ENCODE results near the gene SLC25A1.
A peak's percentile ranks its signal among the peaks of the same experiment; 100 is the strongest.
"Not testable (repeated sequence)": the region's sequence is repeated elsewhere in the genome, so short reads cannot be mapped to it uniquely, and the experiment has no call there.

SLC25A1 gene

DNA sequence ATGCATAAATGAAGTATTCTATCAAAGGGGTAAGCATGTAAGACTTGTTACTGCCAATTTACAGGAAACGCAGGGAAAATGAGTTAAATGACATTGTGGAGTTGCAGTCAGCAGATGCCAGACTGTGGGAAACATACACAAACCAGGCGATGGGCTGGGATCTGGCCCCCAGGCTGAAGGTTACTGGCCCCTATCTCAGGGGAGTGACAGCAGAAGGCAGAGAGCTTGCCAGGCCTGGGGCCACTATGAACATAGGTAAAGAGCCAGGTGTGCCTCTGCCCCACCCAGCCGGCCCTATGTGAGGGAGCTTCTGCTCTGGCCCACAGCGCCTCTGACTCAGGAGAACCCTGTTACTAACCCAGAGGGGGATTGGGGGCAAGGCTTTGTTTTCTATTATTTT lies 26.1 kb upstream of the SLC25A1 start:
- DNase-seq (ENCODE audit: low spot score), result no peak

DNA sequence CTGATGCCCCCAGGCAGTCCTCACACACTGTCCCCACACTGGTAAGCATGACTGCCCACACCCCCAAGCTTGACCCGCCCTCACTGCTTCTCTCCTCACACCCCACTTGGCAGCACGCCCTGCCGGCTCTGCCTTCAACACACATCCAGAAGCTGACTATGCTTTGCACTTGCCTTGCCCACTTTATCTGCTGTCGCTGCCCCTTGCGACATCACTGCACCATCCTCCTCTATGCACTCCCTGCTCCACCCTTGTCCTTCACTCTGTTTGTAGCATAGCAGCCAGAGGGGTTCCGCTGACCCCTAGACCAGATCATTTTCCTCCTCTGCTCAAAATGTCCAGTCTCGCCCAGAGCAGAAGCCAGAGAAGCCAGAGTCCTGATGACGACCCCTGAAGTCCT lies 25.3 kb upstream of the SLC25A1 start:
- no peak for DNase-seq (ENCODE audit: low spot score)

DNA sequence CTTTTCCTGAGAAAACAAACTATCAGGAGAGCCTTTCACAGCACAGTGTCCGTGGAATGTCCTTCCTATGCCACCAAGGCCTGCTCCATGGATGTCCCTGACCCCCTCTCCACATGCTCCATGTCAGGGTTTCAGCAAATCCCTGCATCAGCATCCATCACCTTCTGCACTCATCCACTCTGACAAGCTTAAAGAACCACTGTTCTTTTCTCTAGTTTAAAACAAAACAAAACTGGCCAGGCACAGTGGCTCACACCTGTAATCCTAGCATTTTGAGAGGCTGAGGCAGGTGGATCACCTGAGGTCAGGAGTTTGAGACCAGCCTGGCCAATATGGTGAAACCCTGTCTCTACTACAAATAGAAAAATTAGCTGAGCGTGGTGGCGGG lies 24.3 kb upstream of the SLC25A1 start:
- not testable (repeated sequence) for DNase-seq (ENCODE audit: low spot score)

DNA sequence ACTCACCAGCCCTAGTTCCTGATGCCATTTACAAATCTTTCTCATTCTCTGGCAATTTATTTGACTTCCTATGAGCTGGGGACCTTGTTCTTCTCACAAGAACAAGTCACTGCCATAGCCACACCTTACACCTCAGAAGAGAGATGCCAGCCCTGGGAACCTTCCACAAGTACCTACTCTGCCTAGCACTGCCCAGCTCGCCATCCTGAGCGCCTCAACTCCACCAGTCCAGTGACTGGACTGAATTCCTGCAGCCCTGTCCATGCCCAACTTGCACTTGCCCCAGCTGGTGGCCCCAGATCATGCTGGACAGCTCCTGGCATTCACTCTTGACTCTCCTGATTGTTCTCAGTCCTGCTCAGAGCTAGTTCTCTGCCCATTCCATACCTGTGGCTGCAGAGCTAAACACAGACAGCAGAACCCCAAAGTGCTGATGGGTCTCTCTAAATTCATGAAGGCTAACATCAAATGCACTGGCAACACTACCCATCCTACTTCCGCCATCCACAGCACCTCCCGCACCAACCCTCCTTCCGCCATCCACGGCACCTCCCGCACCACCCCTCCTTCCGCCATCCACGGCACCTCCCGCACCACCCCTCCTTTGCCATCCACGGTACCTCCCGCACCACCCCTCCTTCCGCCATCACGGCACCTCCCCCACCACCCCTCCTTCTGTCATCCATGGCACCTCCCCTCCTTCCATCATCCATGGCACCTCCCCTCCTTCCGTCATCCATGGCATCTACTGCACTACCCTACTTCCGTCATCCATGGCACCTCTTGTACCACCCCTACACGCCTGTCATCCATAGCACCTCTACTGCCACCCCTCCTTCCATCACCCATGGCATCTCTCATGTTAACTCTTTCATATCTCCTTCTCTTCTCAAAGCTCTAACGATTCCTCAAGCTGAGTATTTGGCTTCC lies 23.6 kb upstream of the SLC25A1 start:
- peak; percentile 50 for DNase-seq (ENCODE audit: low spot score)

DNA sequence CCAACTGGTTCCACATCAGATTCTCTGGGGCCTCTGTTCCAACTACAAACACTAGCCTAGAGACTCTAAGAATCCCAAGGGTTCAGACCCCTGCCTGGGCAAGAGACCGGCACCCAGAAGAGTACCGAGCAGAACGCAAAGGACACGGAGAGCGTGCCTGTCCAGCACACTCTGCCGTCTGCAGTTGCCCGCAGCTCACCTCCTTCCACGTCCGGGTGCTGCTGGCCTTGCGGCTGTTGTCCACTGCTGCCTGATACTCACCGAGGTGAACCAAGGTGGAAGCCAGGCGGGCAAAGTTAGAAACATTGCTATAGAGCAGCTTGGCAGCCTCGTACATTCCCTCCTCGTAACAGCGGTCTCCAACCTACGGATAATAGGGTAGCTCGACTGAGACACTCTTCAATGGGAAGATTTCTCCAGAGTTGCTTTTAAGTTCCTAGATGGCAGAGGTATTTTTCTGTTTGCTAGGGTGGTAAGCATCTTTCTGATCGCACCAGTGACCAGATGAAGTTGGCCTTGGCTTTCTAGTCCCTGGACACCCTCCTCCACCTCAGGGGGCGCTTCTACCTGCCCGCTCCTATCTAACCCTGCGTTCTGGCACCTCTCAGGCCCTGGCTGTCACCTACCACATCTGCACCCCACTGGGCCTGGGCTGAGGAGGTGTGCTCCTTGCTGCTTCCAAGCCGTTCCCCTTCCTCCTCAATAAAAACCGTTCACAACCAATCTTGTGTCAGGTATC lies 22.8 kb upstream of the SLC25A1 start:
- DNase-seq (ENCODE audit: low spot score), result no peak

DNA sequence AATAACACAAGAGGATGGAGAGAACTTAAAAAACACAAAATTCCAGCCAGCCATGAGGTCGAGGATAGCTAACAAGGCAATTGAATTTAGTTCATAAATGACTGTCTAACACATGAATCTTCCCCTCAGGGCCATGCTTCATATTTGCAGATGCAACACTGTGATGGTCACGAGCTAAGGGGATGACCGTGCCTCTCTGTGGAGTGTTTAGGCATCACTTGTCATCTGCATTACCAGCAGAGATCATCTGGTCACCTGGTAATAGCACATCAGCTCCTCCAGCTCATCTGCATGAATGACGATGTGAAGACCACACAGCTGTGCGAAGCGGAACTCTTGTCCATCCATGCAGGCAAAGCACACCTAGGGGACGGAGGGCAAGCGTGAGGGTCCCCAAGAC lies 20.9 kb upstream of the SLC25A1 start:
- no peak for DNase-seq (ENCODE audit: low spot score)

DNA sequence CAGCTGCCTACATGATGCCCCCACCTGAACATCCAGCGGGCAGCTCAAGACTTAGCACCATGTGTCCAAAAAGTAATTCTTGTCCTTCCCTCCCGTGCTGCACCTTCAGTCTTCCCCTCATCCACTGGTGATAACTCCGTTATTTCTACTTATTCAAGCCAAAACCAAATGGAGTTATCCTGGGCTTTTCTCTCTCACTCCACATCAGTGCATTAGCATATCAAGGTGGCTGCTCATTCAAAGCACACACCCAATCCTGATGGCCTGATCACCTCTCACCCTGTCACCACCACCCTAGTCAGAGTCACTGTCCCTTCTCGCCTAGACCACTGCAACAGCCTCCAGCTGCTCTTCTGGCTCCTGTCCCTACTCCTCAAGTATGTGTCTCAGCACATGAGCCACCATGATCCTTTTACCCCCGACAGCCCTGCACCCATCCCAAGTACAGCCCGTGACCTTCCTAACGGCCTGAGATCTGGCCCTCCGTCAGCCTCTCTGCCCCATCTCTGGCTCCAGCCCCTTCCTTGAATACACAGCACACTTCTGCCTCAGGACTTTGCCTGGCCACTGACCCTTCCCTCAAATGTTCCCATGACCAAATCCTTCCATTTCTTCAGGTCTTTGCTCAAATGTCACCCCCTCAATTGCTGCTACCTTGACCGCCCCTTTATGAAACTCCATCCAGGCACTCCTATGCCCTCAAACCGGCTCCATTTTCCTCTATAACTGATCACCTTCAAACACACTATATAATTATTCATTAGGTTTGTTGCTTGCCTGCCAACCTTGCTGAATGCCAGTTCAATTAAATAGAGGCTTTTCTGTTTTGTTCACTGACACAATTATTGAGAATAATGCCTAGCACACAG lies 19.7 kb upstream of the SLC25A1 start:
- DNase-seq (ENCODE audit: low spot score), result no peak

DNA sequence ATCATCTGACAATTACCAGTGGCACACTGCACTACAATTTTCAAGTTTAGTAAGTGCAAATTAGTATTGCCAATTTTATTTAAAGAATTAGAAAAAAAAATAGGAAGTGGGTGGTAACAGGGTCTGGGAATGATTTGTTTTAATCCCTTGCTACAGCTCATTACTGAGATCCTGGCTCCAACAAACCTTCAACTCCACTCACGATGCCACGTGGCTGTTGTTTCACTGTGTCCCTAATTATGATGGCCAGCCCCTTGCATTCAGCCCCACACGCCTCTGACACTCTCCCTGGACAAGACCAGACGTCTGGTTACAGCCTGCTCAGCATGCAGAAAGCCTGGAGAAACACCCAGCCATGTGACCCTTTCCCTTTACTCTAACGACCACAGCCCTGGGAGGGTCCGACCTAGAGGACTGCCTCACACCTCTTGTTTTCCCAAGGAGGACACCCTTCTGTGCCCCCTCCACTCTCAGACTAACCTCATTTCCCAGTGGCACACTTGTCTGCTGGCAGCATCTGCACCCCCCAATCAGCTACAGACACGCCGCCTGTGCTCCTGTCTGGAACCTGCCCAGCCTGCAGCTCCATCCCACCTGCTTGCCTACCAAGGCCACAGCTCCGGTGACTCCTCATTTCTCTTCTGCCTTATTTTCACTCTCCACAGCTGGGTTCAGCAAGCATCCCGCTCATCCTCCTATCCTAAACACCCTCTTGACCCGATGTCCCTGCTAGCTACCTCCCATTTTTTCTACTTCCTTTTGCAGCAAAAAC lies 18.5 kb upstream of the SLC25A1 start:
- DNase-seq (ENCODE audit: low spot score), result no peak

DNA sequence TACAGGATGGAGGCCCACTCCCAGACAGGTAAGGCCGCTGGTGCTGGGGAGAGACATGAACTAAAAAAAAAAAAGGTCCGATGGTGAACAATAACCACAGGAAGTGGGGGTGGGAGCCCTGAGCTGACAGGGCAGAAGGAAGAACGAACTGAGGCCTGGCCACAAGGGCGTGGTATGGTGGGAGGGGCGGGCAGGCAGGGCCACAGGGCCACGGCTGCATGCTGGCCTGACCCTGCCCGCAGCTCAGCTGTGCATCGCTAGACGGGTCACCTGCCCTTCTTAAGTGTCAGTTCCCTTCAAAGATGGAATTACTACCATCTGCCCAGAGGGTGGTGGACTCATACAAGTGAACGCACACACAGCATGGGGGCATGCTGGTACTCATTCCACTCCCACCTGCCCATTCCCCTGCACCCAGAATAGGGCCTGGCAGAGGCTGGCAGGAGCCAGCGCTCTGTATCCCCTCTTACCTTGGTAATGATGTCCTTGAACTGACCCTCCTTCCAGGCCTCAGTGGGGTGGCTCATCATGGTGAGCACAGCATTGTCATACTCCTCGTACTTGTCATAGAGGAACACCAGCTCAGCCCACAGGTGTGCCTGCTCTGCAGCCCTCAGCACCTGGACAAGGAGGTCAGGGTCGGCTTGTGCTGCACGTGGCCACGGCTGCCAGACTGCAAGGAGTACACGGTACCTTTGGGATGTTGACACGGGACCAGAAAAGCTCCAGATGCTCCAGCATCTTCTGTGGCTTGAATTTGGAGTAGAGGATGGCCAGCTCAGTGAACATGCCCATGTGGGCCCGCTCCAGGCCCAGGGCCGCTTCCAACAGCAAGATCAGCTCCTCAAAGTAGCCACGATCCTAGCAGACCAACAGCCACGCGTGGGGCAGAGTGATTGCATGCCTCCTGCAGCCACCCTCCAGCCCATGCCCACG lies 17.5 kb upstream of the SLC25A1 start:
- no peak for DNase-seq (ENCODE audit: low spot score)

DNA sequence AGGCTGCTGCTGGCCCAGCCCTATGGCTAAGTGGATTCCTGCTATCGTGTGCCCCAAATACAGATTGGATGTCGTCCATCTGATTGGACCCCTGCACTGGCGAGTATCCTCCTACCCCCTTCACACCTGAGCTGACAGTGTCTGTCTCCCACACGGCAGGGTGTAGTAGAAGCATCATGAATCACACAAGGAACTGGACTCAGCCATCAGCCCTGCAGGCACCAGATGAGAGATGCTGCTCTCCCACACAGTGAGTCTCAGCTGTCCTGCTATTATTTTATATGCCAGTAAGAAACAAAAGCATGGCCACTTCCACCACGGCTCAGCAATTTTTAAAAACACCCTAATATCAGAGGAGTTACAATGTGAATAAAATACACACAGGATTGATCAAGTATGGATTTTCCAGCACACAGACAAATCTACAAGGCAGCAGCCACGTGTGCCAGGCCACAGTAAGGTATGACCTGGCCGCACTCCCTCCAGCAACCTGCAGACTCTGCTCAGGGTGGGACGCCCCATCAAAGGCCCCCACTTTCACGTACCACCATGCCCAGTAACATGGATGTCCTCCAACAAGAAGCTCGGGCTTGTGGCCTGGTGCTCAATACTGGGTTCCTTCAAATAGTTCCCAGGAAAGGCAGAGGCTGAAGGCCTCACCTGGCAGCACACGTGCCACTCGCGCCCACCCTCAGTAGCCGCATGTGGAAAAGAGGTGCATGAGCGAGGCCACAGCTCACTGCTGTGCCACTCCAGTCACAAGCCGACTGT lies 16.4 kb upstream of the SLC25A1 start:
- DNase-seq (ENCODE audit: low spot score), result no peak

DNA sequence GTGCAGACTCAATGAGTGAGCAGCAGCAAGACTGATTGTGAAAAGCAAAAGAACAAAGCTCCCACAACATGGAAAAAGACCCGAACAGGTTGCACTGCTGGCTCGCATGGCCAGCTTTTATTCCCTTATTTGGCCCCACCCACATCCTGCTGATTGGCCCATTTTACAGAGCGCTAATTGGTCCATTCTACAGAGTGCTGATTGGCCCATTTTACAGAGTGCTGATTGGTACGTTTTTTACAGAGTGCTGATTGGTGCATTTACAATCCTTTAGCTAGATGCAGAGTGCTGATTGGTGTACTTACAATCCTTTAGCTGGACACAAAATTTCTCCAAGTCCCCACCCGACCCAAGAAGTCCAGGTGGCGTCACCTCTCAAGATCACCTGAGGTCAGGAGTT lies 15.3 kb upstream of the SLC25A1 start:
- DNase-seq (ENCODE audit: low spot score), result no peak

DNA sequence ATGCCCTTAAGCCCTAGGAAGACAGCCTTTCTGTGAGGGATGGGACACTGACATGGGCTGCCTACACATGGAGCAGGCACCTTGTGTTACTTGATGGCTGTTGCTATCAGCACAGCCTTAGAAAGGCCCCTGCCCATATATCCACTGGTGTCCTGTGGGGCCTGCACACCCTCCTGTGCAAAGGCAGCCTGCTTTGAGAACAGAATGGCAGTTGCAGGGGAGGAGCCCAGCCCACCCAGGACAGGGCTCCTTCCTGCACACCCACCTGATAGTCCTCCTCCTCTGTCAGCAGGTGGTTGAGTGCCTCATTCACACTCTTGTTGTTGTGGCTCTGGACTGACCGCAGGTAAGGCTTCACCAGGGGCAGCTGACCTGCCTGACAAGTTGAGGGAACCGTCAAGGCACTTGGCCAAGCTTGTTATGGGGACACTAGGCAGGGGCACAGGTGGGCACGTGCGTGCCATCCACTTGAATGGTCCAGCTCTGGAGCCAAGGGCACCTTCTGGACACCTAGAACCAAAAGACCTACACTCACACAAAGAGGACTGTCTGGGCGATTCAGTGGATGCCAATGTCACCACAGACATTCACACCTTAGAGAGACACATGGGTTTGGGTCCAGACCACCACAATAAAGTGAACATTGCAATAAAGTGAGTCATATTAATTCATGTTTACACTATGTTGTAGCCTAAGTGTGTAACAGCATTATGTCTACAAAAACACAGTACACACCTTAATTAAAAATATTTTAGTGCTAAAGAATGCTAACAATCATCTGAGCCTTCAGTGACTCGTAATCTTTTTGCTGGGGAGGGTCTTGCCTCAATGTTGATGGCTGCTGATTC lies 9.4 kb upstream of the SLC25A1 start:
- no peak for DNase-seq (ENCODE audit: low spot score)

DNA sequence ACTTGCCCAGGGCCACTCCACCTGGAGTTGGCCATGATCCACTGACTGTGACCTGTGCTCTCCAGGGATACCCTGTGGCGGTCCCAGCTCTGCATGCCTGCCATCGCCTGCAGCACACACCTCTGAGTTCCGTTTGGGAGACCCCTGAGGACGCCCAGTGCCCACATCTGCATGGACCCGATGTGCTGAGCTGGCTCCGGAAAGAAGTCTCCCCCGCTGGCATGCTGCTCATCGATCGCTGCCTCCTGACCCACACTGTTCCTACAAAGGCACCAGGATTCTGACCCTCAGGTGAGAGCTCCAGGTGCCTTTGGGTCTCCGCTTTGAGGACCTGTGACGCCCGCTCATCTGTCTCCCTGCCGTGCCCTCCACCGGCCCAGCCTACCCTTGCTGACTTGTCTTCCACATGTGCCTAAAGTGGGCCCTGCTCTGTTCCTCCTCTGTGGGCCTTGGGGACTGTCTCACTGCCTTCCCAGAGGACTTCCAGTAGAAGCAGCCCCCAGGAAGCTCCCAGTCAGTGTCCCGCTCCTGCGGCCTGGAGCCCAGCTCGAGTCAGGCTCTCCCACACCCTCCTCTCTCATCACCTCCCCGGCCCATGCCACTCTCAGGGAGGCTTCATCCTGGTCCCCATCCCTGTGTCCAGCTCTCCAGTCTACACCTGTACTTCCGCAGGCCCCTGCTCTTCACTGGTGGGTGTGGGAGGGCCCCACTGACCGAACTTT lies 5.9 kb upstream of the SLC25A1 start:
- DNase-seq (ENCODE audit: low spot score), result no peak

DNA sequence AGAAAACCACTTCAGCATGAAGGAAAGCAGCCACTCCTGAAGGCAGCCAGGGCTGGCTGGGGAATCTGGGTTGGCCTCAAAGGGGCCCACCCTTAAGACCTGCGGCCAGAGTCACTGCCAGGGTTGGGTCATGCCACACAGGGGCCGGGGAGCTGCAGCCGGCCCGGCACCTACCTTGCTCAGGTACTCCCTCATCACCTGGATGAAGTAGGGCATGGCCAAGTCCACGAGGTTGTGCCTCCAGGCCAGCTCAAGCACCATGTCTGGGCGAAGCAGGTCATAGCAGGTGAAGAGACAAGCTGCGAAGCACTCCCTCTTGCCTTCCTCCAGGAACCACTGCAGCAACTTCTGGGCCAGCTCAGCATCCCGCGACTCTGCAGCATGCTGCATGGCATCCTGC lies 4.7 kb upstream of the SLC25A1 start:
- DNase-seq (ENCODE audit: low spot score), result no peak

DNA sequence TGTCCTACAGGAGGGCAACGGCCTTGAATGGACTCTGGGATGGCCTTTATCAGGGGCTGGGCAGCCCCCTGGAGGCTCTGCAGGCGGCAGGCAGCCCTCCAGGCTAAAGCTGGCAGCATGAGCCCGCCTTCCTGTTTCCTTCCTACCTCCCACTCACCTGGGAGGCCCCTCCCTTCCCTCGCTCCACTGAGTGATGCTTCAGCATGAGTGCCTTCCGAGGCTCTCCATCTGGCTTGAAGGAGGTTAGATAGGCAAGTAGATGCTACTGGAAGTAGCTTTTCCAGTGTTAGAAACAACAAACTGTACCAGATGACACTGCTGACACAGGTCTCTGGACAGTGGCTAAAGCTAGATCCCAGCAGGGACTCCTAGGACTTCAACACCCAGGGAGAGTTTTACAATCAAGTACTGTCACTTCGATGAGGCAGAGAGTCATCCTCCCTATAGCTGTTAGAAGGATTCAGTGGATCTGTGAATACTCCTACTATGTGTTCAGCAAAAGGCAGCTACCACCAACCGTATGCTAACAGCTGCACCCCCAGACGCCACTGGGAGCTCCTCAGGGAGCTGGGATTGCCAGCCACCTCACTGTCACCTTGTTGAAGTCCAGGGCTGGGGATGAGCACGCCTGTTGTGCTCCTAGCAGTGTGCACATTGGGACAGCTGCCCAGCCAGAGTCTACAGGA lies 4.1 kb upstream of the SLC25A1 start:
- no peak for DNase-seq (ENCODE audit: low spot score)

DNA sequence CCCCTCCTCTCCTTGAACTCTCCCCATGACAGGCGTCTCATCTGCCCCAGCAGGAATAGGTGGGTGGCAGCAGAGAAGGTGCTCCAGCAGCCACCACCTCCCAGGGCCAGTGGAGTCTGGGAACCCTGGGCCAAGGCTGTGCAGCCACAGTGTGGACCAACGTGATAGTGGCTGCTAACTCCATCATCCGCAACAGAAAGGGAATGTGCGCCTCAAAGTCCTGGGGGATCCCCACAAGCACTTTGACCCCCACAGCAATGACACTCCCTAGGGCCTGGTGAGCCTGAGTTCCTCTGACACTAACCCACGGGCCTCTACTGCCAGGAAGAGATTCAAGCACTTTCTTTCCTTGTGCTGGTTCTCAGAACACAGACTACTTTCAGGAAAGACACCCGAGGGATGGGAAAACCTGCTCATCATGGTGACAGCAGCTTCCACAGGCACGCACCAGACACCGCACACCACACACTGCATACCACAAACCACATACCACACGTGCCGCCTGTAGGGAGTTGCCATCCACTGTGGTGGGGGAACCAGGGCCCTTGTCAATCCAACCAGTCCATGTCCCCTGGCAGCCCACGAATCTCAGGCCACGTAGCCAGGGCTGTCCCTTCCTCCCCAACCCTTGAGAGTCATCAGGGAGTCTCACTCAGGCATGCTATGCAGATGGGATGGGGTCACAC lies 3.4 kb upstream of the SLC25A1 start:
- no peak for DNase-seq (ENCODE audit: low spot score)

Data from COLO829 (cell line).